Activated naive CD4-positive, alpha-beta T cell treated with anti-CD3 and anti-CD28 coated beads, Interleukin-2, amount 50 U/mL, for 16 hours (primary cell): ENCODE measurements around the gene SETD3.

Experiments
- DNase-seq: peaks from one replicate; pipeline ENCODE4 v3.0.0-alpha.2; 2020

The SETD3 gene

DNA sequence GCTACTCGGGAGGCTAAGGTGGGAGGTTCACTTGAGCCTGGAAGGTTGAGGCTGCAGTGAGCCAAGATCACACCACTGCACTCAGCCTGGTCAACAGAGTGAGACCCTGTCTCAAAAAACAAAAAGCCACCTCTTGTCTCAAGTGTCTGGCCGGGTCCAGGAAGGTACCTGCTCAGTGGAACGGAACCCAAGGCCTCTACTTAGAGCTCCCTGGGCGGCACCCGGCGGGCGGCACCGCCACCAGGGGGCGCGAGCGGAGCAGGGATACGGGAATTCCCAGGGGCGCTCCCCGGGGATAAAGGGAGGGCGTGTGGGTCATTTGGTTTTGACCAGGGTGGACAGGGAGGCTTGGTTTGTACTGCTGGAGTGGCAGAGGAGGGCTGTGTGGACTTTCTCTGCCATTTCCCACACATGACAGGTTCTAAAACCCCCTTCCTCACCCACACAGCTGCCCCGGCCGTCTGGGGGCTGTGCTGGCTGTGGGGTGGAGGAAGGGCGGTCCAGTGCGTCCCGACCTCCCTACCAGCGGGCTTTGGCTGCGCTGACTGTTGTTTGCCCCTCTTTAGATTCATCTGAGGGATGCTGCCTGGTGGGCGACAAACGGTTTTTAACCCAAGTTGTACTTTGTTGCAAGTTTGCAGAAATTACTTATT, 91.4 kb downstream of the SETD3 start:
- DNase-seq: peak; percentile 35

DNA sequence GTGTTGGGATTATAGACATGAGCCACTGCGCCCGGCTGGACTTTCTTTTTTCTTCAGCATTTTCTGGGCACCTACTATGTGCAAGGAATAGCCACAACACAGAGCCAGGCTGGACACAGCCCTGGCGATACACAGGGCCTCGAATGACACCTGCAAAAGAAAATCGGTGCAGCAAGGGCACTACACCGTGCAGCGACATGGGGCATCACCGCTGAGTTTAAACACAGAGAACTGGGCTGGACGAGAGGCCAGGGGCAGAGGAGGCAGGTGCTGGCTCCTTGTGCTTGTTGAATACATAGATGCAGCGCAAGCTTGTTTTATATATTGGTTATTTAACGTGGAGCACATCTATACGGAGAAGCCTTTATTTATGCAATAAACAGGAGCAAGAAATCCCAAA, 92.4 kb downstream of the SETD3 start:
- DNase-seq: no peak

DNA sequence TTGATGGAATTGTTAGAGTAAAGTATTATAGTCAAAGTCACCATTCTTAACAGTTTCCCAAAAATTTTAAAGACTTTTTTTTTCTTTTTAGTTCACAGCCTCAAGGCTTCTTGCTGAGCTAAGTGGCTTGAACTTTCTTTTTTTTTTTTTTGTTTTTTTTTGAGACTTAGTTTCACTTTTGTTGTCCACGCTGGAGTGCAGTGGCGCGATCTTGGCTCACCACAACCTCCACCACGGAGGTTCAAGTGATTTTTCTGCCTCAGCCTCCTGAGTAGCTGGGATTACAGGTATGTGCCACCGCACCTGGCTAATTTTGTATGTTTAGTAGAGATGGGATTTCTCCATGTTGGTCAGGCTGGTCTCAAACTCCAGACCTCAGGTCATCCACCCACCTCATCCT, 92.8 kb downstream of the SETD3 start:
- DNase-seq: no peak

DNA sequence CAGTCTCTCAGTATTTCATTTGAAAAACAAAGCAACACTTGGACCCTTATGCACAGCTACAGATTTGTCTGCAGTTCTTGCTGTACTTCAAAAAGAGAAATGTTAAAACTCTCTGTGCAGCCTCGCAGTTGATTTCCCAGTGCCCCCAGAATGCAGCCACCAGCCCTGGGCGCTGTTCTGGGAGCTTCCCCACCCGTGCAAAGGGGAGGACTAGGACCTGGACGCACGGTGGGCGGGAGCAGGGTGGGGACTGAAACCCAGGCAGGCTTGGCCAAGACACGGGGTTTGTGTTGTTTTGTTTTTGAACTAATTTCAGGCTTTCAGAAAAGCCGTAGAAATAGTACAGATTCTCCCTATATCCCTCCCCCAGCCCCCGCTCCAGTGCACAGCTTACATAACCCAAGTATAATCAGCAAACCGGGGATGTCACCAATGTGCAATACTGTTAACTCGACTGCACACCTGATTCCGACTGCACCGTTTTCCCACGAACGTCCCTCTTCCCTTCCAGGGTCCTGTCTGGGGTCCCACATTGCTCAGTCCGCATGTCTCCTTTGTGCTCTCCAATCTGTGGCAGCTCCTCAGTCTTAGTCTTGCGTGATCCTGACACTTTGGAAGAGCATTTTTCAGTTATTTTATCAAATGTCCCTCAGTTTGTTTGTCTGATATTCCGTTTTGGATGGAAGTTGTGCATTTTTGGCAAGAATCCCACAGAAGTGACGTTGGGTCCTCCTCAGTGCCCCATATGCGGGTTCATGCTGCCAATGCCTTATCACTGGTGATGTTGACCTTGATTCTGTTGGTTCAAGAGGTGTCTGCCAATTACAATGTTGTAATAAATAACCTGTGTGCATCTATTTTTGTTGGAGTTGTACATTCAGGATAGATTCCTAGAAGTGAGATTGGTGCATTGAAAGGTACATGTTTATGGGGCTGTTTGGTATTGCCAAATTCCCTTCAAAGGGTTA, 95.9 kb downstream of the SETD3 start:
- DNase-seq: no peak

DNA sequence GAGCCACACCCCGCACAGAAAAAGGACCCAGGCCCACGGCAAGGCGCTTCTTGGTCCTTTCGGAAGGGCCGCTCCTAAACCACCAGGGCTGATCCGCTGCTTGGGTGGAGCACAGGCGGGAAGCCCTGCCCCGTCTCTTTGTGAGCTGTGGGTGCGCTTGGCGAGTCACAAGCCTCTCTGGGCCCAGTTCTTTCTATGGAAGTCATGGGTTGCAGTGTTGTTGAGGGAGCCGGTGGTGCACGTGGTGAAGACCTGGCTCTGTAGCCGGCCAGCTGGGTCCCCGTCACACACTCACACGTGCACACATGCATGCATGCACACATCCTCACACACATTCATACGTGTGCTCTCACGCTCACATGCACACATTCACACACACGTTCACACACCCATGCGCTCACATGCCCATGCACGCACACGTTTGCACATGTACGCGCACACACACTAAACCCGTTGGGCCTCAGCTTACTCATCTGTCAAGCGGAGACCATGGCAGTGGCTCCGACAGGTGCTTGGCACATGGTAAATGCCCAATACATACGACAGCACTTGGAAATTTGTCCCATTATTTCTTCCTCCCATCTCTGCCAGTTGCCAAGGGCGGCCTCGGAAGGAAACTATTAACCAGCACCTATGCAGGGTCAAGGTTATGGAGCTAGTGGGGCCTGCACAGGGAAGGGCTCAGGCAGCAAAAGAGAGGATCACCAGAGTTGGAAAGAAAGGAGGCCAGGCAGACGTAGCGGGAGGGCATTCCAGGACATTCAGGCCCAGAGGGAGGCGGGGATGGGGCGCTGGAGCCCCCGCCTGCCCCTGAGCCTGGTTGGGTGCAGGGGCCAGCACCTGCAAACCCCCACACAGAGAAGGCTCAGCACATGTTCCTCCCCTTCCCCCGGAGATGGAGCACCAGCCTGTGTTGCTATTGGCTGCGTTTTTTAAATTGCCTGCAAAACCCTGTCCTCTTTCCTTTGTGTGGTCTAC, 96.9 kb downstream of the SETD3 start:
- DNase-seq: no peak

DNA sequence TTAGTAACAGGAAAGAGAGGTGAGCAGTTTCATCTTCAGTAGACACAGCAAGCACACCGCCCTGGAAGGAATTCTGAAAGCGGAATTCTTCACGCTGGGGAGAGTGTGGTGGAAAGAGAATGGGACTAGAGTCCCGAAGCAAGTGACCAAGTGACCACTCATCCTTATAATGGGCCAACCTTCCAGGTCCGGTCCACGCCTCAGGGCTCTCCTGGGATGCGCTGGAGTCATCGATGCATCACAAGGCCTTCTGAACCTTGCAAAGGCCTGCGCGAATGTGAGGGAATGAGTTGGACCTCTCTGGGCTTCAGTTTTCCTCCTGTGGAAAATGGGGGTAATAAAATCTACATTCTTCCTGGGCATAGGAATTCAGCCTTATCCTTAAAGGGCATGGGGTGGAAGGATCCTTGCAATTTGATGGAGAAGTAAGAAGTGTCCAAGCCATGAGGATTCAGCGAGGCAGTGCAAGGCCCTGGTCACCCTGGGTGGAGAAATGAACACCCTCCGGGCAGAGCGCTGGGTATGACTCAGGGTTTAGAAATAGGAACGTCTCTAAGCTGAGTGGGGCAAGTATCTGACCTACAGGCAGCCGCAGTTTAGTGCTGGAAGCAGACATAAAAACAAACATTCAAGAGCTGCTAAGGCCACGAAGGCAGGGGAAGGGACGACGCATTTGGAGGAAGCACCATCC, 97.7 kb downstream of the SETD3 start:
- DNase-seq: no peak

DNA sequence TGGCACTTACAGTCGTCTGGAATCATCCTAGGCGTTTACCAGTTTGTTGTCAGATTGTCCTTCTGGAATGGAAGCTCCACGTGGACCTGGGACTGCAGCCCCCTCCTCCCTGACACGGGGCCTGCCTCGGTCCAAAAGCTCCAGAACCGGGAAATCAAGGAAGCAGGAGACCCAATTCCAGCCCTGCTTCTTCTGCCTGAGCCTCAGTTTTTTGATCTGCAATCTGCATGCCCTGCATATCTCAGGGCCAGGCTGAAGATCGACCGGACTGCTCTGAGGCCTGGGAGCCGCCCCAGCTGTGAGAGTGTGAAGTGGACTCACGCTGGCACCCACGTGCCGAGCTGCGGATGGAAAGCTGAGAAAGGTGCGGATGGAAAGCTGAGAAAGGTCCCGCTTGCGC, 98.6 kb downstream of the SETD3 start:
- DNase-seq: no peak

DNA sequence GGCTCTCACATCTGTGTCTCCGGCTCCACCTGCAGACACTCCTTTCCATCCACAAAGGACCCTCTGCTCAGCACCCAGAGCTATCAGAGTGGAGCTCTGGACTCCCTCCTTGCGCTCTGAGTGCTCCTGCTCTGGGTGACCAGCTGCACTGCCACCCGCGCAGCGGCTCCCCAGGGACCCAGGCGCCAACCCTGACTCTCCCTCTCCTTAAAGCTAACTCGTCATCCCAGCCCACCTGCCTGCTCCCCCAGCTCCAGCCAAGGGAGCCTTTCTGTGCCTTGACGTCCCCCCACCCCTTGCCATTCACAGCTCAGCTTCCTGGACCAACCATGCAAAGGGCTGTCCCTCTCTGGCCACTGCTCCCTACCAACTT, 99.0 kb downstream of the SETD3 start:
- DNase-seq: no peak

DNA sequence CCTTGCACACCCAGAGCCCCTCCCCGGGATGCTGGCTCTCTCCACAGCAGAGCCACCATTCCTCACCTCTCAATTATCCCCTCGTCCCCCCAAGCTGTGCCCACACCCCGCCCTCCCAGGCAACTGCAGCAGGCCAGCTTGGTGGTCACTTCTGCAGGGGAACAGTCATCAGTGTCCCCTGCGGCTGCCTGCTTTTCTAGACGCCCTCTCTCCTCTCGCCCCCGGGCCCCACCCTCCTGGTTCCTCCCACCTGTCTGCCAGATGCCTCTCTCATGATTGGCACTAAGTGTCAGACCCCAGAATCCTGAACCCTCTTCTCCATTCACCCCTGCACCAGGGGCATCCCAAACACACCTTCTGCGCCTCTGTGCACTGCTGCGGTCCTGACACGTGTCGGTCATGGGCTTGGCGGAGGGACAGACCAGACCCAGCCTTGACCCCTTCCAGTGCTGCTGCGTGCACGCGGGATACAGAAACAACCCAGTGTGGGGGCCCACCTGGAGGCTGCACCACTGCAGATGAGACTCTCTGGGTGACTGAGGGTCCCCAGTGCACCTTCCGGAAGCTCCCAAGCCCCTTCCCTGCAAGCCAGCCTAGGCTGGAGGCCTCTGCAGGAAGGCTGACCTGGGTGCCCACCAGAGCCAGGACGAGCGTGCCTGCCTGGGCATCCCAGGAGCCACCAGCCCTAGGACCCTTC, 99.5 kb downstream of the SETD3 start:
- DNase-seq: no peak

DNA sequence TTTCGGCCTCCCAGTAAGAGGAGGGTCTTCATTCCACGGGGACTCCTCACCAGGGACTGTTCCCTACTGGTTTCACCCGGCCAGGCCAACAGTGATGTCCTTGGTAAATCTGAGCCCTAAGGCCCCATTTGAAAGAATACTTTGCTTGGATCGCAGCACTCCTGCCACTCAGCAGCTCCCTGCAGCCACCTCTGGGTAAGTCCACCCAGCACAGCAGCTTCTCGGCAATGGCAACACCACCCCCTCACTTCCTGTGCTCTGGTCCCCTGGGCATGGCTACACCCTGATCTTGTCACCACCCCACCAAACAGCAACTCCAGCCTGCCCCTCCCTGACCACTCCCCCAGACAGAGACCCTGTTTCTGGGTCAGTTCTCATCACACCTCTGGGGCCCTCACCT, 100.3 kb downstream of the SETD3 start:
- no peak for DNase-seq

DNA sequence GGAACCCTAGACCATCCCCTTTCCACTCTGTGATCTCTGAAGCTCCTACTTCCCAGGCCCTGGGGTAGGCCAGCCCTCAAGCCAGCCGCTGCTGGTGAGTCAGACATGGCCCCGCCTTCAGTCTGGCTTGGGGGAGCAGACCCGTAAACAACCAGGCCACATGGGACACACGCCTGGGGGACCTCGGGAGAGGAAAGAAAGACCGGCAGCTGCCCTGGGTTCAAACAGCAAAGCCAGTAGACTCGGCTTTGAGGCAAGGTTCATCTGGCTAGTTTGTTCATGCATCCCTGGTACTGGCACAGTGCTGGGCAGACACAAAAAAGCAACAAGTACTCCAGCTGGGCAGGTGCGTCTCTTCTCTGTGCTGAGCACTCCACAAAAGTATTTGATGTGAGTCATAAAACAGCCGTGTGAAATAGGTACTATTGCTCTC, 101.9 kb downstream of the SETD3 start:
- DNase-seq: no peak

DNA sequence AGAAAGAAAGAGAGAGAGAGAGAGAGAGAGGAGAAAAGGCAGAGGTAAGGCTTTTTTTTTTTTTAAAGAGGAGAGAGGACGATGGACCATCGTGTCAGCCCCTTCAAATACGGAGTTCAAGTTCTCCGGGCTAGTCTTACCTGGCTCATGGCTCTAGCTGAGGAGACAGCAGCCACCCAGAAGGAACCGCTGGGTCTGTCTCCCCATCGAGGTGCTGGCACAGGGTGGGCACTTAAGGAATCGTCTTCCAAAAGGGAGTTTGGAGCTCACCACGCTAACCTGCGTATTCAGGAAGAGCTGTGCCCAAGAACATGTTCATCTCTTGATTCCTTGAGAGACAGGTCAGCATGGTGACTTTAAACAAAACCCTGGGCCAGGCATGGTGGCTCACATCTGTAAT, 102.7 kb downstream of the SETD3 start:
- DNase-seq: no peak

DNA sequence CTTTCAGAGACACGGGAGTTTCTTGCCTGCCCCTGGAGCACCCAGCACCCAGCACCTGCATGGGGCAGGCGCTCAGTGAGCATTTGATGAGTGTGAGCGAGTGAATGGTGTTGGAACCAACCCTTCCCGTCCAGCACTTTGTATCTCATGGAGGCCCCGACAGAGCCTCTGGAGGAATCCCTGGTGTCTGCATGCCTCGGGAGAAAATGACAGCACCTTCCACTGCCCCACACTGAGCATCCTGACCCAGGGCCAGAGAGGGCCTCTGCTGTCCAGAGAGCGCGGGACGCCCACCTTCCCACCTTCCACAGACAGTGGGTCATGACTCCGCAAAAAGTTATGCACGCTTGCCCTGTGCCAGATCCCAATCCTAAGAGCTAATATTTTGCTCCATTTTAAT, 105.7 kb downstream of the SETD3 start:
- DNase-seq: no peak

DNA sequence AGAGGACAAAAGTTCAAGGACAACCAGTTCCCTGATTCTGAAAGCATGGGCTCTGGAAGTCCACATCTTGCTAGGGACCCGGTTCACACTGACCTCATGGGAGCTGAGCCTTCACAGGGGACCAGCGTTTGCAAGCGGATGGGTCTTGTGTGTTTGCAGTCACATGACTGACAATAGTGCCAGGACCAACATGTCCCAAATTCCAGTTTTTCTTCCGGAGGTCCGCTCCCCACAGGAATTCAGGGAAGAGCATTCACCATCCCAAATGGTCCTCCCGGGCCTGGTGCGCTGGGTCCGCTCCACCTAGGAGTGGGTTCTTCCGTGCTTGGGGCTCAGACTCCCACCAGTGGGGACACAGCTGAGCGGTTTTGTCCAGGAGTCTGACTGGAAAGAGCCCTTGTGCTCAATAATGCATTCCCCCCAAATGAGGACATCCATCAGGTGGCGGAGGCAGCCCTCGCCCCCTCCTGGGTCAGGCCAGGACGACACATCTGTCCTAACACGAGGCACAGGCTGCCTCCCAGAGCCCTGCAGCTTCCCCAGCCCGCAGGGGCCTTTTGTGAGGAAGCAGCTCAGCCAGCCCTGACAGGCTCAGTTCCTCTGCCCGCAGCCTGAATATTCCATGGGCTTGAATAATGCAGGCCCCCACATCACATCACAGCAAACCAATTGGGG, 116.9 kb downstream of the SETD3 start:
- DNase-seq: no peak

DNA sequence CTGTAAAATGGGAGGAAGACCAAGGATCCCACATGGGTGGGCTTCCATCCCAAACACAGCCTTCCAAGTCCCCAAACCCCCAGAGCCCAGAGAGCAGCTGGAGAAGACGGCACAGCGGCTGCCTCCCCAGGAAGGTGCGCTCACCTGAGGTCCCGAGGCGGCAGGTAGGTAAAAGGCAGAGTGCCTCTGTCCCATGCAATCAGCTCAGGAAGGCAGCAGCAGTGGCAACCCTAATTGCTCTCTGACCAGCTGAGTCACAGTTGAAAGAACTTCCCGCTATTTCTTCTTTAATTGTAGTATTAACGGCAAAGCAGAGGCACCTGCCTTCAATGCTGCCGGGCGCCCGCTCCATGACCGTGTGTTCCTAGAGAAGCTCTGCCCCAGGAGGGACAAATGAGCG, 117.6 kb downstream of the SETD3 start:
- DNase-seq: no peak

DNA sequence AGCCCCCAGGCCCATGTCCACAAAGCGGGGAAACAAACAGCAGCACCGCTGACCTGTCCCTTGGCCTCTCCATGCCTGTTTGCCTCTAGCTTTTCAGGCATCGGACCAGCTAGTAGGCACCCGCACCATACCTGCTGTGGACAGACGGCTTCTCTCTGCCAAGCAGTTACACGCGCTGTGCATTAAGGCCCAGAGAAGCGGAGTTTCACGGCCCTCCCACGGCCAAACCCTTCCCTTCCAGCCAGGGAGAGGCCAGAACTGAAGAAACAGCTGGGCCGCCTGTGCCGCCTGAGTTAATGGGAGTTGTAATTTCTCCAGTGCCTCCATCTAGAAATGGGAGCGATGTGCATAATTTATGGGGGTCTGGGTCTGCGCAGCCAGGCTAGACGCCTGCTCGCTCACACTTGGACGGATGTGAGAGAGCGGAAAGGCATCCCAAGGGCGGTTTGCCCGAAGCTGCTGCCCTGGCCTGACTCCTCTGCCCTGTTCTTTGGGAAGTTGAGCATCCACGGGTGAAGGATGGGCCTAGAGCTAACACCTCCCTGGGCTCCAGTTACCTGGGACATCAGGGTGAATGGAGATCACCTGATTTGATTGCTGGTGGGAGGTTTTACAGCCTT, 119.0 kb downstream of the SETD3 start:
- no peak for DNase-seq

DNA sequence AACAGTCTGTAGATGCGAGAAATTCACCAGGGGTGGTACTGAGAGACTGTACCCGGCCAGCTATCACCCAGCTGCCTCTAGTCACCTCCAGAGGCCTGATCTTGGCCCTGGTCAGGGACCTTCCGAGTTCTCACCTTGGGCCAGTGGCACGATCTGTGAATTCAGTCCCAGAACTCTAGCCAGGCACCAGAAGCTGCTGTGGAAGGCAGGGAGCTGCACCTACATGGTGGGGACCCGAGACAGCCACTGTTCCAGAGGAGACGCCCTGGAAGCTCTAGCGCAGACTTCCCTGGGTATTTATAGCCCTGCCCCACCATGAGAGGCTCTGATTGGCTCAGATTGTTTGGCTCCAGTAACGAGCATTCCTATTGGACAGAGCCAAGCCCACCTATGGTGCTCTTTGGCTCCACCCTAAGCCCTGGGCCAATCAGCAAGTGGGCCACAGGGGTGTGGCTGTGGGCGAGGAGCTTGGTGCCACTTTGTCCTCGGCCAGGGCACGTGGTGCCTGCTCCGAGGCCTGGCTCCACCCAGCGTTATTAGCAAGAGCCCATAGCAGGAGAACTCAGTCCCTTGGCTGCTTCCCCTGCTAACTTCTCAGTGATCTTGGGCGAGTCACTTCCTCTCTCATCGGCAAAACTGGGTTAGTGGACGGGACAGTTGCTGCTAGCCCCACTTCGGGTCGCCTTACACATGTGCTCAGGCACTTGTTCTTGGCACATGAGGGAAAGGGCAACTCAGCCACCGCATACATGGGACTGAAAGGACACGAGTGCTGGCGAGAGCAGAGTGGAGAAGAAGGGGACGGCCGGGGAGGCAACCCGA, 119.7 kb downstream of the SETD3 start:
- DNase-seq: no peak

DNA sequence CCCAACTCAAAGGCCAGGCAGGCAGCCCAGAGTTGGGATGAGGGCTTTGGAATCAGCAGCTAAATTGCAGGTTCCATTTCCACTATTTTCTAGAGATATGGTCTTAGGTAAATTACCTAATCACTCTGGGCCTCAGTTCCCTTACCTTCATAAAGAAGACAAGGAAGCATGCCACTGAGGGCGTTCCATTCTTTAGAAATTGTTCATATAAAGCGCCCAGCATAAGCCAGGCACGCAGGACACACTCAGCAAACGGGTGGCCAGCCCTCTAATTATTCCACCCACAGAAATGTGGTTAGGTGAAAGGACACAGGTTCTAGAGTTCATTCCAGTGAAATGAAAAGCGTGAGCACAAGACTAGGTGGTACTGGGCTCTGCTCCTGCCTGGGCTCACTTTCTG, 120.8 kb downstream of the SETD3 start:
- DNase-seq: no peak

DNA sequence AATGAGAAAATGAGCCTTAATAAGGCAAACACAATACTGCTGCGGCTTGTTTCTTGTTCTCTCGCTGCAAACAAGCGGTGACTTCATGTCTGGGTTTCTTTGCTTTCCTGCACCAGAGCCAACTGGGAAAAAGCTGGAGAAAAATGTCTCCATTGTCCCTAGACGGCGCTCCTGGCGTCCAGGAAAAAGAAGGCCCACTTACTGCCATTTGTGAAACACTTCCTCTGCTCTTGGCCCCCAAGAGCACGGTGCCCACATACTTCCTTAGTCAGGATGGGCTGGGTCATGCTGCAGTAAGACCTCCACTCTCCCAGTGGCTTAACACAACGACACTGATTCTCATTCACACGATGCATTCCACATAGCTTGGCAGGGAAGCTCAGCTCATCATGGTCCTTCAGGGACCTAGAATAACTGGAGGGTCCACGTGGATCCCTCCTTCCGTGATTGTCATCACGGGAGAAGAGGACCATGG, 122.7 kb downstream of the SETD3 start:
- DNase-seq: no peak
